Mesothelial cell of epicardium (in vitro differentiated cells): Measurements from ENCODE around the gene FOXJ2. TPM values are rescaled to one million over a fixed set of nuclear protein-coding genes. Genes with fewer than 3 reads are reported as not detected.
"Not testable (repeated sequence)": the region's sequence is repeated elsewhere in the genome, so short reads cannot be mapped to it uniquely, and the experiment has no call there.

ENCODE experiments used
- DNase-seq, 2 experiments: peaks; one replicate each; pipeline ENCODE4 v3.0.0; 2021; ENCODE audit warnings: low spot score in 2 of 2; ENCODE audit not compliant: unreplicated experiment in 2 of 2
- H3K27ac Mint-ChIP-seq: 2 replicates; pipeline ENCODE4 v1.8.0; 2021; ENCODE audit warnings: mixed read lengths
- H3K27me3 Mint-ChIP-seq: 2 replicates; pipeline ENCODE4 v1.8.0; 2021; ENCODE audit warnings: low read depth, mixed read lengths
- H3K36me3 Mint-ChIP-seq: 2 replicates; pipeline ENCODE4 v1.8.0; 2021; ENCODE audit warnings: mixed read lengths
- H3K4me1 Mint-ChIP-seq: 2 replicates; pipeline ENCODE4 v1.8.0; 2021; ENCODE audit warnings: mixed read lengths
- H3K4me3 Mint-ChIP-seq: 2 replicates; pipeline ENCODE4 v1.8.0; 2021; ENCODE audit warnings: mild to moderate bottlenecking, moderate library complexity, mixed read lengths
- H3K9me3 Mint-ChIP-seq: 2 replicates; pipeline ENCODE4 v1.8.0; 2021; ENCODE audit warnings: mixed read lengths
- total RNA-seq: library from RNA; stranded (reverse); gene quantifications from 3 replicates; pipeline ENCODE4 v1.2.1, GENCODE V29; 2021
- TF ChIP-seq, protein P1 (sequence below): fragments of 200-600 bp; sonication (generic); IDR thresholded peaks from one replicate; pipeline ENCODE4 v1.5.0; 2021; ENCODE audit warnings: antibody characterized with exemption; ENCODE audit not compliant: unreplicated experiment

FOXJ2 gene
- total RNA-seq, 1 donor from 2014 or later: 16.1 TPM

DNA sequence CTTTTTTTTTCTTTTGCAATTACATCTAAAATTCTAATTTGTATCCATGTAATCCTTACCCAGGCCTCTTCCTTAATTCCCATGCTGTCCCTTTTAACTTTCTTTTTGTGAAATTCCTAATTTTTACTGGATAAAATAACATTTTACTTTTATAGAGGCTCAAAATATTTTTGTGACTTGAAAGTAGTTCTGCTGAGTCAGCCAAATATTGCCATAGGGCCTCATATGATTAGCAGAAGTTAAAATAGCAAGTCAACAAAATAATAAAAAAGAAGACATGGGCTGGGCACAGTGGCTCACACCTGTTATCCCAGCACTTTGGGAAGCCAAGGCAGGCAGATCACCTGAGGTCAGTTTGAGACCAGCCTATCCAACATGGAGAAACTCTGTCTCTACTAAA lies 31.6 kb downstream of the FOXJ2 start:
- Mint-ChIP-seq H3K36me3 (no peaks in the 10 kb centered on the region), H3K9me3 (no peaks in the 10 kb centered on the region), H3K4me1 (peaks cover 6% of the 10 kb centered on the region), H3K4me3 (no peak overlapping the region), H3K27me3 (no peaks in the 10 kb centered on the region), H3K27ac (no peak overlapping the region)
- DNase-seq: no peak
- TF ChIP-seq, protein P1, sequence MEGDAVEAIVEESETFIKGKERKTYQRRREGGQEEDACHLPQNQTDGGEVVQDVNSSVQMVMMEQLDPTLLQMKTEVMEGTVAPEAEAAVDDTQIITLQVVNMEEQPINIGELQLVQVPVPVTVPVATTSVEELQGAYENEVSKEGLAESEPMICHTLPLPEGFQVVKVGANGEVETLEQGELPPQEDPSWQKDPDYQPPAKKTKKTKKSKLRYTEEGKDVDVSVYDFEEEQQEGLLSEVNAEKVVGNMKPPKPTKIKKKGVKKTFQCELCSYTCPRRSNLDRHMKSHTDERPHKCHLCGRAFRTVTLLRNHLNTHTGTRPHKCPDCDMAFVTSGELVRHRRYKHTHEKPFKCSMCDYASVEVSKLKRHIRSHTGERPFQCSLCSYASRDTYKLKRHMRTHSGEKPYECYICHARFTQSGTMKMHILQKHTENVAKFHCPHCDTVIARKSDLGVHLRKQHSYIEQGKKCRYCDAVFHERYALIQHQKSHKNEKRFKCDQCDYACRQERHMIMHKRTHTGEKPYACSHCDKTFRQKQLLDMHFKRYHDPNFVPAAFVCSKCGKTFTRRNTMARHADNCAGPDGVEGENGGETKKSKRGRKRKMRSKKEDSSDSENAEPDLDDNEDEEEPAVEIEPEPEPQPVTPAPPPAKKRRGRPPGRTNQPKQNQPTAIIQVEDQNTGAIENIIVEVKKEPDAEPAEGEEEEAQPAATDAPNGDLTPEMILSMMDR: no peak

DNA sequence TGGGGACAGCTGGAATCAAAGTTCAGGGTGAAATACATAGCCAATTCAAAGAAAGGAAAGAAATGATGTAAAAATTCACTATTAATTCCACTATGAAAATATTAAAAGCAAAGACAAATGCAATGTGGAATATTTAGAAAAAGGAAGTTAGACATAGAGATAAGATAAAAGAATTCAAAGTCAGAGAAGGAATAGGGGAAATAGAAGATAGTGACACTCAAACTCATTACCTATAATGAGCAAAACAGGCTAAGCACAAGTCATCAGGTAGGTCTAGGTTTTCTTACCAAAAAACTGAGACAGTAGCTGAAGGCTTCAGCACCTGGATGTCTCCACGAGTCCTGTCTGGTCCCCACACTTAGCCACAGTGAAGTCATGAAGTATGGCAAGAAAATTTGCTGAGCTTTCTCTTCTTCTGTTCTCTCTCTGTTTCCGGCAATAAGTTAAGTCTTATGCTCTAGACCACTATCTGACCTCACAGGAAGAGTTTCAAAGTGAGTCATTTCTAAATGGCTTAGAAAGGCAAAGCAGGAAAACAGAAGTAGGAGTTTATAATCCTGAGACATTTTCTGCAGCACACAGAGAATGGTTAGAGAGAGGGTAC lies 33.6 kb downstream of the FOXJ2 start, which contains the start of gene C3AR1:
Gene C3AR1, minus strand, starts transcription at position 369 of the 604 bp plus-strand sequence. CDS start 6,174 bp downstream, outside the sequence.
- Mint-ChIP-seq H3K27me3 (no peaks in the 10 kb centered on the region), H3K36me3 (no peaks in the 10 kb centered on the region), H3K4me3 (no peak within 1 kb of the TSS), H3K4me1 (peaks cover 6% of the 10 kb centered on the region), H3K9me3 (no peaks in the 10 kb centered on the region), H3K27ac (peak within 1 kb of the TSS; percentile 53)
- TF ChIP-seq, protein P1: no peak
- DNase-seq: no peak

DNA sequence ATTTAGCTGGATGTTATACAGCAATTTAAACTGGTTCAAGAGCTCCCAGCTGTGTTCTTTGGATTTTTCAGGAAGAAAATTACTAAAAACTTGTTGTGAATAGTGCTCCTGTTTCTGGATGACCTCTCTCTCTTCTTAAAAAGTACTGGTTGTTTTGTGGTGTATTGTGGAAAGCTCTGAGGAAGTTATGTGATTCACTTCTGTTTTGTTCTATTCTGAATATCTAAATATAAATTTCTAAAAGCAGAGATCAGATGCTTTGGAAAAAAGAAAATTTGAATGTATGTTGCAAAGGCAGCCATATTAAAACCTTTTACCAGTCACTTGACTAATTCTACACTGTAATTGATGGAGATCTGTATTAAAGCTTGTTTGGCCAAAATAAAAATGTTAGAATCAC lies 37.1 kb downstream of the FOXJ2 start:
- Mint-ChIP-seq H3K27me3 (no peaks in the 10 kb centered on the region), H3K4me1 (peaks cover 6% of the 10 kb centered on the region), H3K36me3 (no peaks in the 10 kb centered on the region), H3K27ac (no peak overlapping the region), H3K9me3 (no peaks in the 10 kb centered on the region), H3K4me3 (no peak overlapping the region)
- no peak for DNase-seq
- TF ChIP-seq, protein P1: no peak

DNA sequence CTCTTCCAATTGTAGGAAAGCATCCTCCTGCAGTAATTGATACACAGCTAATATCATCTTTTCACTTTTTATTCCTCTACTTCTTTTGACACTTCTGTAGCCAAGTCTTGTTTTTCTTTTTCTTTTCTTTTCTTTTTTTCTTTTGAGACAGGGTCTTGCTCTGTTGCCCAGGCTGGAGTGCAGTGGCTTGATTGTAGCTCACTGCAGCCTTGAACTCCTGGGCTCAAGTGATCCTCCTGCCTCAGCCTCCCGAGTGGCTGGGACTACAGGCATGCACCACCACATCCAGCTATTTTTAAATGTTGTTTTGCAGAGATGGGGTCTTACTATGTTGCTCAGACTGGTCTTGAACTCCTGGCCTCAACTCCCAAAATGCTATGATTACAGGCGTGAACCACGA lies 39.3 kb downstream of the FOXJ2 start:
- not testable (repeated sequence) for H3K36me3 Mint-ChIP-seq, DNase-seq, H3K4me1 Mint-ChIP-seq, H3K9me3 Mint-ChIP-seq, H3K27me3 Mint-ChIP-seq, H3K4me3 Mint-ChIP-seq, H3K27ac Mint-ChIP-seq

DNA sequence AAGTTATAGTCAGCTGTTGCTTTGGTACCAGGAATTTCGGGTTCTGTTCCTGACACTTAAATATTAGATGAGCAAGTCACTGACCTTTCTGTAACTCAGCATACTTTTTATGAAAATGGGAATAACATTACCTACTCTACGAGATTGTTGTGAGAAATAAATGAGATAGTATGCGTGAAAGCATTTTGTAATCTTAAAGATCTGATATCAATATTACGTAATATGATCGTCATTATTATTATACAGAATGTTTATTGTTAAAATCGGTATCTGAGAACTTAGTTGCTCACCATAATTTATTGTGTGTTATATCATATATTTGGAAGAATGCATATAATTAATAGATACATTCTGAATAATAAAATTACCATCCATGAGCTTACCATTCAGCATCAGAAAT lies 43.4 kb downstream of the FOXJ2 start:
- Mint-ChIP-seq H3K36me3 (no peaks in the 10 kb centered on the region), H3K4me3 (no peak overlapping the region), H3K27ac (no peak overlapping the region), H3K9me3 (no peaks in the 10 kb centered on the region), H3K4me1 (peaks cover 23% of the 10 kb centered on the region), H3K27me3 (no peaks in the 10 kb centered on the region)
- TF ChIP-seq, protein P1: no peak
- DNase-seq: no peak

DNA sequence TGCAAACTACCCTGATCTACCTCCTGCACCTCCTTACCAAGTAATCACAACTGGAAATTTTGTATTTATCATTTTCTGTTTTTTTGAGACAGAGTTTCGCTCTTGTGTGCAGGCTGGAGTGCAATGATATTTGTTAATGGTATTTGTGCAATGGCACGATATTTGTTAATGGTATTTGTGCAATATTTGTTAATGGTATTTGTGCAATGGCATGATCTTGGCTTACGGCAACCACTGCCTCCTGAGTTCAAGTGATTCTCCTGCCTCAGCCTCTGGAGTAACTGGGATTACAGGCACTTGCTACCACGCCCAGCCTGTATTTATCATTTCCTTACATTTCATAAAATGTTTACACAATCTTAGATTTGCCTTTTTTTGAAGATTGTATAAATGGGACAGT lies 43.9 kb downstream of the FOXJ2 start:
- Mint-ChIP-seq H3K36me3 (no peaks in the 10 kb centered on the region), H3K4me1 (peaks cover 27% of the 10 kb centered on the region), H3K27me3 (no peaks in the 10 kb centered on the region), H3K9me3 (no peaks in the 10 kb centered on the region), H3K27ac (no peak overlapping the region), H3K4me3 (no peak overlapping the region)
- TF ChIP-seq, protein P1: no peak
- no peak for DNase-seq
